Kidney (tissue), 14 donors: ENCODE data around the gene DTNB. TPM values are rescaled to one million over a fixed set of nuclear protein-coding genes. Genes with fewer than 3 reads are reported as not detected.

Source experiments
- DNase-seq, 5 donors: peaks; one replicate each; pipeline ENCODE4 v3.0.0-alpha.2; 2013 to 2020
- FAIRE-seq: peaks from 2 replicates; lab custom pipeline; 2012; peaks lifted over from hg19 to GRCh38; lab: Jason Lieb, UNC
- H3K27ac ChIP-seq, 2 donors: one replicate each; pipeline ENCODE4 v1.7.0; 2013; ENCODE audit warnings: low read depth in 2 of 2, low read length in 2 of 2, inconsistent platforms in 1 of 2
- H3K27me3 ChIP-seq: one replicate; pipeline ENCODE4 v1.7.1; 2013; ENCODE audit warnings: low read length, inconsistent platforms; ENCODE audit not compliant: control insufficient read depth, insufficient read depth
- H3K36me3 ChIP-seq, 3 donors: one replicate each; pipeline versions ENCODE4 v1.7.0 to v1.7.1; 2013; ENCODE audit warnings: low read length in 3 of 3, control low read depth in 1 of 3, inconsistent platforms in 1 of 3; ENCODE audit not compliant: insufficient read depth in 3 of 3, control insufficient read depth in 2 of 3
- H3K4me1 ChIP-seq, 3 donors: one replicate each; pipeline versions ENCODE4 v1.7.0 to v1.7.1; 2013; ENCODE audit warnings: low read length in 3 of 3, inconsistent platforms in 1 of 3, low read depth in 1 of 3; ENCODE audit not compliant: control insufficient read depth in 2 of 3, insufficient read depth in 2 of 3
- H3K4me3 ChIP-seq, 3 donors: one replicate each; pipeline versions ENCODE4 v1.7.0 to v1.8.1; 2013; ENCODE audit warnings: low read length in 3 of 3, control low read depth in 1 of 3, inconsistent platforms in 1 of 3
- H3K9ac ChIP-seq, 3 donors: one replicate each; pipeline versions ENCODE4 v1.7.0 to v1.7.1; 2013; ENCODE audit warnings: low read length in 3 of 3, control low read depth in 1 of 3, inconsistent platforms in 1 of 3
- H3K9me3 ChIP-seq, 3 donors: one replicate each; pipeline versions ENCODE4 v1.7.0 to v1.7.1; 2013; ENCODE audit warnings: low read length in 3 of 3, control low read depth in 1 of 3, inconsistent platforms in 1 of 3; ENCODE audit not compliant: control insufficient read depth in 2 of 3, insufficient read depth in 1 of 3
- intact Hi-C: fragments of 100-400 bp; cut with DNase I; formaldehyde crosslinking; loops from one replicate; pipeline ENCODE4 v1.11.1; 2022
- polyA plus RNA-seq: library from polyadenylated mRNA; stranded (reverse); fragments of 350-450 nt; fragmentation: Illumina TruSeq; extraction: RNeasy Lipid Tissue Mini Kit (QIAGEN cat#74804); gene quantifications from one replicate; pipeline ENCODE4 v1.2.3, GENCODE V29; 2014; ENCODE audit warnings: low read depth, low replicate concordance; ENCODE audit not compliant: insufficient read depth
- total RNA-seq: library from RNA; stranded (reverse); fragmentation: NEBNext Ultra II Directional; extraction: Animal tissue kit (Norgen Biotek cat#: 25700); gene quantifications from one replicate; pipeline ENCODE4 v1.2.1, GENCODE V29; 2021
- TF ChIP-seq, protein P1 (sequence below): IDR thresholded peaks from 3 replicates; pipeline ENCODE4 v1.5.1; 2012; ENCODE audit warnings: mild to moderate bottlenecking, moderate library complexity, borderline replicate concordance; ENCODE audit not compliant: insufficient read depth; ENCODE audit errors: extremely low read depth
- donor health status: control.
- donor health status: control.
- donor health status: control.
- donor health status: control.
- donor health status: control.
- donor health status: DM: yes; HTN: yes; CAD: no.
- donor health status: Normal renal cell carcinoma (clear cell type).

DTNB gene
- total and polyA plus RNA-seq, 2 donors from 2014 or later, result 23.0 to 28.1 TPM

DNA sequence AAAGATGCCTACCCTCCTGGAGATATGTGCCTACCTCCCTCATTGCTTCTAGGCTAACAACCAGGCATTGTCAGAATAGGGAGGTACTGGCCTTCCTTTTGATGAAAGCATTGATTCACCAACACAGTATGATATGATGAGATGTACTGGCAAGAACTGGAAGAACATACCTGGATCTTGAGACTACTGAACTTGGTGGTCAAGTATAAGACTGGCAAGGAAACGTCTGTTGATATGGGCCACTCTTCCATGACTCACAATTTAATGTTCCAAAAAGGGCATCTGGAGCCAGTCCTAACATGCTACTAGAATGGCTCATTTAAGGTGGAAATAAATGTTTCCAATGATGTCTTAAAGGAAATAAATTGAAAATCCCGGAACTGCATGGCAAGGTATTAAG, 18.1 kb downstream of the DTNB start:
- TF ChIP-seq, protein P1, sequence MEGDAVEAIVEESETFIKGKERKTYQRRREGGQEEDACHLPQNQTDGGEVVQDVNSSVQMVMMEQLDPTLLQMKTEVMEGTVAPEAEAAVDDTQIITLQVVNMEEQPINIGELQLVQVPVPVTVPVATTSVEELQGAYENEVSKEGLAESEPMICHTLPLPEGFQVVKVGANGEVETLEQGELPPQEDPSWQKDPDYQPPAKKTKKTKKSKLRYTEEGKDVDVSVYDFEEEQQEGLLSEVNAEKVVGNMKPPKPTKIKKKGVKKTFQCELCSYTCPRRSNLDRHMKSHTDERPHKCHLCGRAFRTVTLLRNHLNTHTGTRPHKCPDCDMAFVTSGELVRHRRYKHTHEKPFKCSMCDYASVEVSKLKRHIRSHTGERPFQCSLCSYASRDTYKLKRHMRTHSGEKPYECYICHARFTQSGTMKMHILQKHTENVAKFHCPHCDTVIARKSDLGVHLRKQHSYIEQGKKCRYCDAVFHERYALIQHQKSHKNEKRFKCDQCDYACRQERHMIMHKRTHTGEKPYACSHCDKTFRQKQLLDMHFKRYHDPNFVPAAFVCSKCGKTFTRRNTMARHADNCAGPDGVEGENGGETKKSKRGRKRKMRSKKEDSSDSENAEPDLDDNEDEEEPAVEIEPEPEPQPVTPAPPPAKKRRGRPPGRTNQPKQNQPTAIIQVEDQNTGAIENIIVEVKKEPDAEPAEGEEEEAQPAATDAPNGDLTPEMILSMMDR, result no peak
- Histone ChIP-seq H3K27ac (no peak overlapping the region), H3K36me3 (no peaks in the 10 kb centered on the region), H3K9ac (no peak overlapping the region), H3K4me3 (no peak overlapping the region), H3K9me3 (no peaks in the 10 kb centered on the region), H3K27me3 (no peaks in the 10 kb centered on the region), H3K4me1 (no peaks in the 10 kb centered on the region)
- DNase-seq (no peak), FAIRE-seq (no peak)
- intact Hi-C loops, result no loop called here

DNA sequence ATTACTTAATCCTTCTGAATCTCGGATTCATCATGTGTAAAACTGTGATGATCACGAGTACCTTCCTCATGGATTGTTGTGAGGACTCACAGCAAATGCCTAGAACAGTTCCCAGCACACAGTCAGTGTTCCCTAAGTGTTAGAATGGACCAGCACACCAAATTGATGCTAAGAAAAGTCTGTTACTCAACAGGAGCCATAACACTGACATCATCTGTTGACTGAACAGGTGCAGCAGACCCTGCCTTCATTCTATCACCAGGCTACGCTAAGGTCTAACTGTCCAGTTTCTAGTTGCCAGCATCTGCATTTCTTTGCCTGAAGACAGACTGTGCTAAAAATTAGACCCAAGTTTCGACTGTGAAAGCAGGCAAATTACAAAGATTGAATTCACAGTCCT, 18.6 kb downstream of the DTNB start:
- Histone ChIP-seq H3K4me1 (no peaks in the 10 kb centered on the region), H3K36me3 (no peaks in the 10 kb centered on the region), H3K4me3 (no peak overlapping the region), H3K27ac (no peak overlapping the region), H3K9me3 (no peaks in the 10 kb centered on the region), H3K9ac (no peak overlapping the region), H3K27me3 (no peaks in the 10 kb centered on the region)
- intact Hi-C loops, result no loop called here
- FAIRE-seq (no peak), DNase-seq (no peak)
- TF ChIP-seq, protein P1, result no peak

GRCh38 chr2:25651782-25652455, 21.5 kb downstream of the DTNB start:
- no peak overlapping the region for H3K9ac ChIP-seq
- no peak overlapping the region for H3K27ac ChIP-seq
- no peaks in the 10 kb centered on the region for H3K36me3 ChIP-seq
- no peaks in the 10 kb centered on the region for H3K4me1 ChIP-seq
- H3K9me3 ChIP-seq, result no peaks in the 10 kb centered on the region
- H3K4me3 ChIP-seq, result no peak overlapping the region
- TF ChIP-seq, protein P1, result no peak
- intact Hi-C loops, result no loop called here
- FAIRE-seq, result no peak
- no peaks in the 10 kb centered on the region for H3K27me3 ChIP-seq
- DNase-seq, result no peak

- Histone ChIP-seq H3K27ac (no peak overlapping the region), H3K9ac (no peak overlapping the region), H3K36me3 (no peaks in the 10 kb centered on the region), H3K4me3 (no peak overlapping the region), H3K9me3 (no peaks in the 10 kb centered on the region), H3K4me1 (no peaks in the 10 kb centered on the region), H3K27me3 (no peaks in the 10 kb centered on the region)
- intact Hi-C loops, result no loop called here
- DNase-seq, result no peak
- FAIRE-seq, result no peak
- TF ChIP-seq, protein P1, result no peak
These were observed 22.3 kb downstream of the DTNB start for GRCh38 chr2:25651066-25651465.
